H1 (cell line): ENCODE results near the gene TFAP2D. TPM values are rescaled to one million over a fixed set of nuclear protein-coding genes. Genes with fewer than 3 reads are reported as not detected.

Source experiments
- CHD1 ChIP-seq: IDR thresholded peaks from 2 replicates; pipeline ENCODE4 v1.6.1; 2012; ENCODE audit warnings: low read depth, low read length, improper control_type of control experiment
- TAF7 ChIP-seq: optimal IDR thresholded peaks from 2 replicates; pipeline ENCODE3; 2011; ENCODE audit warnings: low read depth, mild to moderate bottlenecking, inconsistent platforms, low read length, moderate library complexity, borderline replicate concordance
- polyA plus RNA-seq, 7 experiments: library from polyadenylated mRNA; depleted of rRNA in 3 of 7; stranded (reverse) in 5 of 7; unstranded in 2 of 7; fragments of >200 nt in 5 of 7; fragments of 200-250 nt in 2 of 7; gene quantifications; 1 replicate in 5 of 7; 2 replicates in 1 of 7; 4 replicates in 1 of 7; pipeline versions ENCODE4 v1.2.1 to v1.2.3, GENCODE V29; 2011 to 2013; ENCODE audit warnings: missing spikeins in 2 of 7, mixed read lengths in 2 of 7
- total RNA-seq: library from RNA; stranded (reverse); fragmentation: NEBNext Ultra II Directional; extraction: Animal tissue kit (Norgen Biotek cat#: 25700); gene quantifications from 2 replicates; pipeline ENCODE4 v1.2.1, GENCODE V29; 2021

Gene TFAP2D
- total and polyA plus RNA-seq, 2 of the 8 experiments (the other 6 are each of a cell fraction or from before 2014, with no cell fraction given) = not detected

DNA sequence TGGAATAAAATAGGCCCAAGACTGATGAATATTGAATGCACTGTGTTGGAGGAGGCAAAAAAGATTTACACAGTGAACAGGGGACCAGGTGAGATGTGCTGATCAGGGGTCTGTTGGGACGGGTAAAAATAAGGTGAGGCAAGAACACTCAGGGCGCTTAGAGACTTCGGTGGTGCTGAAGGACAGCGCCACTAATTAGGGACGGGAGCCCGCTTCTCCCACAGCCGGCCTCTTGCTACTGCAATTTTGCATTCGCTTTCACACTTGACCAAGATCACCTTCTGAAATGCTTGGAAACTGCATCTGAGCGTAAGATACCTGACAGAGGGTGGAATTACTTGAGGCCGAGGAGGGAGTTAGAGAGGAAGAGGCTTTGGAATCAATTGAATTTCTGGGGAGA lies 7.3 kb downstream of the TFAP2D start (continued):
- TF ChIP-seq TAF7 = no peak
- no peak for TF ChIP-seq CHD1
